ENCODE results near the gene TMEM116. TPM values are rescaled to one million over a fixed set of nuclear protein-coding genes. Genes with fewer than 3 reads are reported as not detected.

TMEM116 gene
- total and polyA plus RNA-seq, 10 of the 15 experiments (the other 5 are each of a cell fraction or from before 2014, with no cell fraction given) = 6.0 to 25.7 (median 8.5) TPM

GRCh38 chr12:112013601-112014402 lies 837 bp upstream of the TMEM116 start (continued):
- TF ChIP-seq RELB (IDR thresholded peaks at IDR 0.05; ENCODE audit: low read depth) (no peak), IRF4 (IDR thresholded peaks at IDR 0.05; ENCODE audit: low read depth, low read length) (no peak), HCFC1 (IDR thresholded peaks at IDR 0.05; ENCODE audit: low read length) (no peak), MLLT1 (IDR thresholded peaks at IDR 0.05) (no peak), KDM1A (IDR thresholded peaks at IDR 0.05; ENCODE audit: borderline replicate concordance) (no peak), SREBF2 (IDR thresholded peaks at IDR 0.05; ENCODE audit: low read length) (no peak), SMARCA5 (IDR thresholded peaks at IDR 0.05) (no peak), IRF5 (IDR thresholded peaks at IDR 0.05; ENCODE audit: borderline replicate concordance) (no peak), NFIC (IDR thresholded peaks at IDR 0.05; ENCODE audit: low read depth, low read length) (no peak), CREM (IDR thresholded peaks at IDR 0.05; ENCODE audit: low read depth) (no peak), SREBF1 (IDR thresholded peaks at IDR 0.05; ENCODE audit: low read length) (no peak), LARP7 (IDR thresholded peaks at IDR 0.05) (peak; percentile 49; the same call in 1 of the 2 replicates), BRCA1 (IDR thresholded peaks at IDR 0.05; ENCODE audit: low read depth, low read length) (no peak), NR2C2 (IDR thresholded peaks at IDR 0.05; ENCODE audit: borderline replicate concordance, control insufficient read depth, insufficient read length, low read depth) (no peak), ETV6 (conservative IDR thresholded peaks at IDR 0.05 in 1 of 2, IDR thresholded peaks at IDR 0.05 in 1 of 2; ENCODE audit: borderline replicate concordance in 1 of 2, low read depth in 1 of 2) (no peak), ZNF384 (IDR thresholded peaks at IDR 0.05; ENCODE audit: borderline replicate concordance, low read depth, low read length) (no peak), CHD2 (IDR thresholded peaks at IDR 0.05; ENCODE audit: borderline replicate concordance, low read depth, low read length) (no peak), POLR2AphosphoS2 (IDR thresholded peaks at IDR 0.05; ENCODE audit: low read depth, low read length) (no peak), RUNX3 (IDR thresholded peaks at IDR 0.05; ENCODE audit: low read length) (no peak)
- TF ChIP-seq, protein P1, sequence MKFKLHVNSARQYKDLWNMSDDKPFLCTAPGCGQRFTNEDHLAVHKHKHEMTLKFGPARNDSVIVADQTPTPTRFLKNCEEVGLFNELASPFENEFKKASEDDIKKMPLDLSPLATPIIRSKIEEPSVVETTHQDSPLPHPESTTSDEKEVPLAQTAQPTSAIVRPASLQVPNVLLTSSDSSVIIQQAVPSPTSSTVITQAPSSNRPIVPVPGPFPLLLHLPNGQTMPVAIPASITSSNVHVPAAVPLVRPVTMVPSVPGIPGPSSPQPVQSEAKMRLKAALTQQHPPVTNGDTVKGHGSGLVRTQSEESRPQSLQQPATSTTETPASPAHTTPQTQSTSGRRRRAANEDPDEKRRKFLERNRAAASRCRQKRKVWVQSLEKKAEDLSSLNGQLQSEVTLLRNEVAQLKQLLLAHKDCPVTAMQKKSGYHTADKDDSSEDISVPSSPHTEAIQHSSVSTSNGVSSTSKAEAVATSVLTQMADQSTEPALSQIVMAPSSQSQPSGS (IDR thresholded peaks at IDR 0.05; ENCODE audit: low read length) = no peak
- TF ChIP-seq, protein P2, sequence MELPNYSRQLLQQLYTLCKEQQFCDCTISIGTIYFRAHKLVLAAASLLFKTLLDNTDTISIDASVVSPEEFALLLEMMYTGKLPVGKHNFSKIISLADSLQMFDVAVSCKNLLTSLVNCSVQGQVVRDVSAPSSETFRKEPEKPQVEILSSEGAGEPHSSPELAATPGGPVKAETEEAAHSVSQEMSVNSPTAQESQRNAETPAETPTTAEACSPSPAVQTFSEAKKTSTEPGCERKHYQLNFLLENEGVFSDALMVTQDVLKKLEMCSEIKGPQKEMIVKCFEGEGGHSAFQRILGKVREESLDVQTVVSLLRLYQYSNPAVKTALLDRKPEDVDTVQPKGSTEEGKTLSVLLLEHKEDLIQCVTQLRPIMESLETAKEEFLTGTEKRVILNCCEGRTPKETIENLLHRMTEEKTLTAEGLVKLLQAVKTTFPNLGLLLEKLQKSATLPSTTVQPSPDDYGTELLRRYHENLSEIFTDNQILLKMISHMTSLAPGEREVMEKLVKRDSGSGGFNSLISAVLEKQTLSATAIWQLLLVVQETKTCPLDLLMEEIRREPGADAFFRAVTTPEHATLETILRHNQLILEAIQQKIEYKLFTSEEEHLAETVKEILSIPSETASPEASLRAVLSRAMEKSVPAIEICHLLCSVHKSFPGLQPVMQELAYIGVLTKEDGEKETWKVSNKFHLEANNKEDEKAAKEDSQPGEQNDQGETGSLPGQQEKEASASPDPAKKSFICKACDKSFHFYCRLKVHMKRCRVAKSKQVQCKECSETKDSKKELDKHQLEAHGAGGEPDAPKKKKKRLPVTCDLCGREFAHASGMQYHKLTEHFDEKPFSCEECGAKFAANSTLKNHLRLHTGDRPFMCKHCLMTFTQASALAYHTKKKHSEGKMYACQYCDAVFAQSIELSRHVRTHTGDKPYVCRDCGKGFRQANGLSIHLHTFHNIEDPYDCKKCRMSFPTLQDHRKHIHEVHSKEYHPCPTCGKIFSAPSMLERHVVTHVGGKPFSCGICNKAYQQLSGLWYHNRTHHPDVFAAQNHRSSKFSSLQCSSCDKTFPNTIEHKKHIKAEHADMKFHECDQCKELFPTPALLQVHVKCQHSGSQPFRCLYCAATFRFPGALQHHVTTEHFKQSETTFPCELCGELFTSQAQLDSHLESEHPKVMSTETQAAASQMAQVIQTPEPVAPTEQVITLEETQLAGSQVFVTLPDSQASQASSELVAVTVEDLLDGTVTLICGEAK (IDR thresholded peaks at IDR 0.05; ENCODE audit: borderline replicate concordance) = no peak; the same call in 1 of the 2 replicates

Measured in GM12878 (cell line).